ENCODE measurements around the gene CMIP. TPM values are rescaled to one million over a fixed set of nuclear protein-coding genes. Genes with fewer than 3 reads are reported as not detected.

The CMIP gene
- polyA plus RNA-seq, 1 donor from 2014 or later = 15.1 TPM

- Histone ChIP-seq H3F3A (ENCODE audit: insufficient read depth, low read length, poor library complexity, severe bottlenecking) (no peaks in the 10 kb centered on the region), H3K4me3 (ENCODE audit: low read length) (no peak overlapping the region), H3K27me3 (ENCODE audit: insufficient read depth, low read depth, low read length) (no peaks in the 10 kb centered on the region), H3K9me2 (ENCODE audit: insufficient read depth, low read length) (no peaks in the 10 kb centered on the region), H3K79me2 (replicated peaks; ENCODE audit: insufficient read depth, low read length) (no peaks in the 10 kb centered on the region), H3K4me2 (ENCODE audit: low read length) (no peak overlapping the region), H3K27ac (ENCODE audit: low read length) (no peak overlapping the region), H3K9ac (ENCODE audit: low read length) (no peak overlapping the region), H3K9me3 (ENCODE audit: low read length) (no peaks in the 10 kb centered on the region), H4K20me1 (ENCODE audit: insufficient read depth) (no peaks in the 10 kb centered on the region), H2AFZ (ENCODE audit: low read depth, low read length) (no peak overlapping the region), H3K36me3 (ENCODE audit: insufficient read depth, low read length) (peaks cover 7% of the 10 kb centered on the region)
- TF ChIP-seq RAD21 (conservative IDR thresholded peaks at IDR 0.05) = no peak
- TF ChIP-seq CTCF (IDR thresholded peaks at IDR 0.05; ENCODE audit: poor library complexity, severe bottlenecking) = no peak
- no peak for TF ChIP-seq SMC3 (conservative IDR thresholded peaks at IDR 0.05; ENCODE audit: poor library complexity)
- no peak for TF ChIP-seq MXI1 (conservative IDR thresholded peaks at IDR 0.05; ENCODE audit: poor library complexity, severe bottlenecking)
- no peak for TF ChIP-seq REST (IDR thresholded peaks at IDR 0.05; ENCODE audit: borderline replicate concordance)
- no peak for TF ChIP-seq TAF1 (IDR thresholded peaks at IDR 0.05; ENCODE audit: low read depth)
- TF ChIP-seq EZH2 (IDR thresholded peaks at IDR 0.05; ENCODE audit: borderline replicate concordance, insufficient read depth, low read length, poor library complexity, severe bottlenecking) = no peak
- TF ChIP-seq POLR2AphosphoS5 (IDR thresholded peaks at IDR 0.05) = no peak
- TF ChIP-seq EP300 (conservative IDR thresholded peaks at IDR 0.05; ENCODE audit: poor library complexity, severe bottlenecking) = no peak
Measured at GRCh38 chr16:81673432-81673831, 228.8 kb downstream of the CMIP start.

GRCh38 chr16:81675662-81676061, 231.1 kb downstream of the CMIP start:
- no peak overlapping the region for H3K27ac ChIP-seq (ENCODE audit: low read length)
- H2AFZ ChIP-seq (ENCODE audit: low read depth, low read length) = no peak overlapping the region

More at GRCh38 chr16:81675662-81676061, 231.1 kb downstream of the CMIP start:
- no peak overlapping the region for H3K4me2 ChIP-seq (ENCODE audit: low read length)
- H3K36me3 ChIP-seq (ENCODE audit: insufficient read depth, low read length) = peaks cover 7% of the 10 kb centered on the region
- no peaks in the 10 kb centered on the region for H3K27me3 ChIP-seq (ENCODE audit: insufficient read depth, low read depth, low read length)
- no peaks in the 10 kb centered on the region for H3K79me2 ChIP-seq (replicated peaks; ENCODE audit: insufficient read depth, low read length)
- H3F3A ChIP-seq (ENCODE audit: insufficient read depth, low read length, poor library complexity, severe bottlenecking) = no peaks in the 10 kb centered on the region
- H4K20me1 ChIP-seq (ENCODE audit: insufficient read depth) = no peaks in the 10 kb centered on the region
- H3K9me2 ChIP-seq (ENCODE audit: insufficient read depth, low read length) = no peaks in the 10 kb centered on the region
- H3K9me3 ChIP-seq (ENCODE audit: low read length) = no peaks in the 10 kb centered on the region
- H3K4me3 ChIP-seq (ENCODE audit: low read length) = no peak overlapping the region
- TF ChIP-seq POLR2AphosphoS5 (IDR thresholded peaks at IDR 0.05) (no peak), SMC3 (conservative IDR thresholded peaks at IDR 0.05; ENCODE audit: poor library complexity) (no peak), RAD21 (conservative IDR thresholded peaks at IDR 0.05) (no peak), TAF1 (IDR thresholded peaks at IDR 0.05; ENCODE audit: low read depth) (no peak), REST (IDR thresholded peaks at IDR 0.05; ENCODE audit: borderline replicate concordance) (no peak), CTCF (IDR thresholded peaks at IDR 0.05; ENCODE audit: poor library complexity, severe bottlenecking) (no peak), MXI1 (conservative IDR thresholded peaks at IDR 0.05; ENCODE audit: poor library complexity, severe bottlenecking) (no peak), EZH2 (IDR thresholded peaks at IDR 0.05; ENCODE audit: borderline replicate concordance, insufficient read depth, low read length, poor library complexity, severe bottlenecking) (no peak), EP300 (conservative IDR thresholded peaks at IDR 0.05; ENCODE audit: poor library complexity, severe bottlenecking) (no peak)
- no peak overlapping the region for H3K9ac ChIP-seq (ENCODE audit: low read length)
